ENCODE measurements around the gene RAB3IP.

RAB3IP gene

GRCh38 chr12:69868695-69869094 lies 130.0 kb downstream of the RAB3IP start:
- Histone ChIP-seq H3K9ac (ENCODE audit: low read length) (no peak overlapping the region), H3K9me3 (ENCODE audit: control insufficient read depth, insufficient read depth, low read depth, low read length) (no peaks in the 10 kb centered on the region), H3K27ac (ENCODE audit: low read depth, low read length) (no peak overlapping the region), H3K4me1 (ENCODE audit: control insufficient read depth, insufficient read depth, low read length) (no peaks in the 10 kb centered on the region), H3K36me3 (ENCODE audit: control insufficient read depth, insufficient read depth, low read length) (no peaks in the 10 kb centered on the region), H3K4me3 (ENCODE audit: low read depth, low read length) (no peak overlapping the region), H3K27me3 (ENCODE audit: control insufficient read depth, insufficient read depth, low read length) (no peaks in the 10 kb centered on the region)

DNA sequence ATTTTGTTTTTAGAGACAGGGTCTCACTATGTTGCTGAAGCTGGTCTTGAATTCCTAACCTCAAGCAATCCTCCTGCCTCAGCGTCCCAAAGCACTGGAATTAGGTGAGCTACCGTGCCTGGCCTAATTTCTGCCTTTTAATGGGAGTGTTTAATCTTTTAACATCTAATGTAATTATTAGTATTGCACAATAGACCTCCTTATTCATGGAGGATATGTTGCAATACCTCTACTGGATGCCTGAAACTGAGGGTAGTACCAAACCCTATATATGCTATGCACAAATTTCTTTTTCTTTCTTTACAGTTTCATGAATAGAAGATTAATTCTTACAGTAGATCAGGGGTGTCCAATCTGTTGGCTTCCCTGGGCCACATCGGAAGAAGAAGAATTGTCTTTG lies 134.1 kb downstream of the RAB3IP start:
- Histone ChIP-seq H3K27me3 (ENCODE audit: control insufficient read depth, insufficient read depth, low read length) (no peaks in the 10 kb centered on the region), H3K9ac (ENCODE audit: low read length) (no peak overlapping the region), H3K4me1 (ENCODE audit: control insufficient read depth, insufficient read depth, low read length) (no peaks in the 10 kb centered on the region), H3K4me3 (ENCODE audit: low read depth, low read length) (no peak overlapping the region), H3K27ac (ENCODE audit: low read depth, low read length) (no peak overlapping the region), H3K36me3 (ENCODE audit: control insufficient read depth, insufficient read depth, low read length) (no peaks in the 10 kb centered on the region), H3K9me3 (ENCODE audit: control insufficient read depth, insufficient read depth, low read depth, low read length) (no peaks in the 10 kb centered on the region)
